Hepatocyte (in vitro differentiated cells): ENCODE data around the gene CHRDL1.

Experiments
- CTCF ChIP-seq: fragments of 200-600 bp; sonication (generic); IDR thresholded peaks from 2 replicates; pipeline ENCODE4 v1.5.1; 2016; ENCODE audit warnings: antibody characterized with exemption, mild to moderate bottlenecking; ENCODE audit not compliant: poor library complexity
- EZH2 ChIP-seq: fragments of 200-600 bp; sonication (generic); IDR thresholded peaks from 2 replicates; pipeline ENCODE4 v1.6.1; 2016; ENCODE audit warnings: antibody characterized with exemption, mild to moderate bottlenecking, borderline replicate concordance

- no peak for TF ChIP-seq CTCF
- TF ChIP-seq EZH2 = no peak
Observed at GRCh38 chrX:110836001-110836400, 40.4 kb upstream of the CHRDL1 start.
